Muscle of leg (tissue), 11 donors: Measurements from ENCODE around the gene GAB1. TPM values are rescaled to one million over a fixed set of nuclear protein-coding genes. Genes with fewer than 3 reads are reported as not detected.
A peak's percentile ranks its signal among the peaks of the same experiment; 100 is the strongest.

Experiments used
- DNase-seq: peaks from one replicate; pipeline ENCODE4 v3.0.0; 2013
- H3K27ac ChIP-seq: one replicate; pipeline ENCODE4 v1.5.1; 2013; ENCODE audit warnings: mild to moderate bottlenecking, low read length, control low read depth
- H3K27me3 ChIP-seq: one replicate; pipeline ENCODE4 v1.6.1; 2013; ENCODE audit warnings: low read length; ENCODE audit not compliant: control insufficient read depth, insufficient read depth
- H3K36me3 ChIP-seq: one replicate; pipeline ENCODE4 v1.6.1; 2013; ENCODE audit warnings: low read length; ENCODE audit not compliant: control insufficient read depth, insufficient read depth
- H3K4me1 ChIP-seq: one replicate; pipeline ENCODE4 v1.6.1; 2013; ENCODE audit warnings: low read length; ENCODE audit not compliant: control insufficient read depth, insufficient read depth
- H3K4me3 ChIP-seq: one replicate; pipeline ENCODE4 v1.5.1; 2013; ENCODE audit warnings: low read length, control low read depth
- H3K9me3 ChIP-seq: replicated peaks from 2 replicates; pipeline ENCODE4 v1.6.1; 2013; ENCODE audit warnings: low read depth, low read length; ENCODE audit not compliant: control insufficient read depth
- WGBS: methylation state at CpG from one replicate; pipeline ENCODE4 v1.1.5; 2013; ENCODE audit warnings: missing lambda C conversion rate; ENCODE audit not compliant: insufficient coverage; 5-methylcytosine and 5-hydroxymethylcytosine counted together
- polyA plus RNA-seq, 8 donors: library from polyadenylated mRNA; unstranded; fragments of 120-200 nt; gene quantifications; one replicate each; pipeline versions ENCODE4 v1.2.1 to v1.2.3, GENCODE V29; 2013; ENCODE audit warnings: inconsistent platforms in 1 of 8, low replicate concordance in 1 of 8; ENCODE audit not compliant: insufficient read length in 8 of 8, insufficient read depth in 1 of 8
- total RNA-seq: library from RNA; stranded (reverse); fragments of 120-200 nt; gene quantifications from one replicate; pipeline ENCODE4 v1.2.4, GENCODE V29; 2013

The GAB1 gene
- total and polyA plus RNA-seq, 9 donors = 21.5 to 43.1 (median 29.0) TPM

DNA sequence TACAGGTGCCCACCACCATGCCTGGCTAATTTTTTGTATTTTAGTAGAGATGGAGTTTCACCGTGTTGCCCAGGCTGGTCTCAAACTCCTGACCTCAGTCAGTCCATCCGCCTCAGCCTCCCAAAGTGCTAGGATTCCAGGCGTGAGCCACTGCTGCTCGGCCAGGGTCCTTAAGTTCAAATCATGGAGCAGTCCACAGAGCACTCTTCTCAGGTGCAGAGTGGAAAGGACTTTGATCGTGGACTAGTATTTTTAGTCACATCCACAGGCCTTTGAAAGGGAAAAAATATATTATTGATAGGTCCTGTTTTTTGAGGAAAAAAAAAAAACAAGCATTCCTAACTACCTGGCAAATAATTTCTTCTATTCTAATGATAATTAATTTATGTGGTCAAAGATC is 31.2 kb downstream of the GAB1 start:
- WGBS = 100% methylated on average over 3 of the region's 5 CpGs
- Histone ChIP-seq H3K4me3 (no peak overlapping the region), H3K36me3 (peaks cover 3% of the 10 kb centered on the region), H3K4me1 (no peaks in the 10 kb centered on the region), H3K9me3 (no peaks in the 10 kb centered on the region), H3K27me3 (no peaks in the 10 kb centered on the region), H3K27ac (no peak overlapping the region)
- no peak for DNase-seq

DNA sequence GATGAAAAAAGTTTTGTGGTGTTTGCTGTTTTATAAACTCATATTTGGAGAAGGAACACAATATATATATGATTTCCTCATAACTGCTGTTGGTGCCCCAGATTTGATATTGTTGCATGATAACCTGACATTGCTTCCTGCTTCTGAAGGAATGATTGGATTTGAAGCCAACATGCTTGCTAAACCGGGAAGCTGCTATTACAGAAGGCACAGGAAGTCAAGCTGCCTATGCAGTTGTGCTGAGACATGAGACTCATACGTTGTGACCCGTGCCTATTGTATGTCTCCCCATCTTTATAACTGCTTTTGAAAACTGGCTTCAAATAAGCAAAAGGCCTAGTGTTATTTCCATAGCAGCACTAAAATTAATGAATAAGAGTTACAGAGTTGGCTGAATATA is 32.9 kb downstream of the GAB1 start:
- no peak for DNase-seq
- Histone ChIP-seq H3K4me3 (no peak overlapping the region), H3K4me1 (no peaks in the 10 kb centered on the region), H3K27me3 (no peaks in the 10 kb centered on the region), H3K27ac (peak overlapping the region; percentile 17), H3K36me3 (peaks cover 3% of the 10 kb centered on the region), H3K9me3 (no peaks in the 10 kb centered on the region)
- 22% methylated on average over 1 of the region's 3 CpGs for WGBS

GRCh38 chr4:143372093-143372915 is 35.6 kb downstream of the GAB1 start:
- Histone ChIP-seq H3K4me1 (peaks cover 3% of the 10 kb centered on the region), H3K9me3 (no peaks in the 10 kb centered on the region), H3K4me3 (no peak overlapping the region), H3K36me3 (peaks cover 3% of the 10 kb centered on the region), H3K27me3 (no peaks in the 10 kb centered on the region), H3K27ac (peak overlapping the region; percentile 17)
- no CpG with 5 or more reads among the region's 1 CpG for WGBS
- peak; percentile 76 for DNase-seq

- WGBS = 30% methylated on average over 1 of the region's 3 CpGs
- peaks cover 9% of the 10 kb centered on the region for H3K4me1 ChIP-seq
- no peak overlapping the region for H3K27ac ChIP-seq
- no peaks in the 10 kb centered on the region for H3K27me3 ChIP-seq
- DNase-seq = no peak
- no peak overlapping the region for H3K4me3 ChIP-seq
- peaks cover 3% of the 10 kb centered on the region for H3K36me3 ChIP-seq
- no peaks in the 10 kb centered on the region for H3K9me3 ChIP-seq
These were observed 37.6 kb downstream of the GAB1 start for GRCh38 chr4:143374255-143374654.

GRCh38 chr4:143374771-143375170 is 38.1 kb downstream of the GAB1 start:
- Histone ChIP-seq H3K9me3 (no peaks in the 10 kb centered on the region), H3K4me3 (no peak overlapping the region), H3K27me3 (no peaks in the 10 kb centered on the region), H3K27ac (no peak overlapping the region), H3K36me3 (peaks cover 3% of the 10 kb centered on the region), H3K4me1 (peaks cover 11% of the 10 kb centered on the region)
- 62% methylated on average over 5 of the region's 6 CpGs for WGBS
- DNase-seq = no peak

GRCh38 chr4:143375326-143376073 is 38.8 kb downstream of the GAB1 start:
- Histone ChIP-seq H3K4me3 (no peak overlapping the region), H3K27ac (no peak overlapping the region), H3K27me3 (no peaks in the 10 kb centered on the region), H3K36me3 (no peaks in the 10 kb centered on the region), H3K4me1 (peaks cover 11% of the 10 kb centered on the region), H3K9me3 (no peaks in the 10 kb centered on the region)
- DNase-seq = peak; percentile 54
- WGBS = no CpG with 5 or more reads among the region's 6 CpGs

DNA sequence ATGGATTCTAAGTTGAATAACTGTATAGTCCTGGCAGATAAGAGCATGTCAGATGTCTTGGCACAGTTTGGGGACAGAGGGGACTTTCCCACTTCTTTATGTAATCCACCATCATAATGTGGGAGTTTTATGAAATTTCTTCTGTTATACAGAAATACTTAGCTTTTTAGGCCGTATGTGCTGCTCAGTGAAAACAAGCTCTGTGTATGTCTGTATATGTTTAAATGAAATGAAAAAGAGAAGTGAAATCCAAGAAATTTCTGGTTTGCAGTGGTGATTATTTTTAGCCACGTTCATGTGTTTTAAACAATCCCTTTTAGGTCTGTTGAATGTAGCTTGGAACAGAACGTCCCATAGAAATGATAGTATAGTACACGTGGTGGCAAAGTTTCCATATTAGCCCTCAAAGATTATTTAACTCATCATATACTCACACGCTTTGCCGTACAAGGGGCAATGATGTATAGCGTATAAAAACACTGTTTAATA is 41.0 kb downstream of the GAB1 start:
- Histone ChIP-seq H3K9me3 (no peaks in the 10 kb centered on the region), H3K4me1 (peaks cover 17% of the 10 kb centered on the region), H3K4me3 (no peak overlapping the region), H3K36me3 (no peaks in the 10 kb centered on the region), H3K27ac (peak overlapping the region; percentile 68), H3K27me3 (no peaks in the 10 kb centered on the region)
- WGBS = 20% methylated on average over 1 of the region's 7 CpGs
- DNase-seq = peak; percentile 86

- Histone ChIP-seq H3K36me3 (peaks cover 3% of the 10 kb centered on the region), H3K4me1 (peaks cover 21% of the 10 kb centered on the region), H3K4me3 (no peak overlapping the region), H3K27me3 (no peaks in the 10 kb centered on the region), H3K9me3 (no peaks in the 10 kb centered on the region), H3K27ac (peak overlapping the region; percentile 93)
- peak; percentile 95 for DNase-seq
- WGBS = no CpG with 5 or more reads among the region's 3 CpGs
These were observed 44.0 kb downstream of the GAB1 start for GRCh38 chr4:143380629-143381028.

- Histone ChIP-seq H3K27ac (peak overlapping the region; percentile 93), H3K4me3 (no peak overlapping the region), H3K9me3 (no peaks in the 10 kb centered on the region), H3K4me1 (peaks cover 18% of the 10 kb centered on the region), H3K27me3 (no peaks in the 10 kb centered on the region), H3K36me3 (peaks cover 3% of the 10 kb centered on the region)
- no CpG with 5 or more reads among the region's 8 CpGs for WGBS
- peak; percentile 98 for DNase-seq
These were observed 44.8 kb downstream of the GAB1 start for GRCh38 chr4:143381189-143382118.
